Neutrophil (primary cell): ENCODE data around the gene CIAO1.
A peak's percentile ranks its signal among the peaks of the same experiment; 100 is the strongest.
"Not testable (repeated sequence)": the region's sequence is repeated elsewhere in the genome, so short reads cannot be mapped to it uniquely, and the experiment has no call there.

ENCODE experiments used
- H3K27ac ChIP-seq: fragments of 200-600 bp; sonication (generic); 2 replicates; pipeline ENCODE4 v1.5.1; 2016; ENCODE audit warnings: mild to moderate bottlenecking, moderate library complexity
- H3K27me3 ChIP-seq: fragments of 200-600 bp; sonication (generic); 2 replicates; pipeline ENCODE4 v1.6.0; 2016; ENCODE audit warnings: mild to moderate bottlenecking
- H3K36me3 ChIP-seq: fragments of 200-600 bp; sonication (generic); 2 replicates; pipeline ENCODE4 v1.5.1; 2017
- H3K4me1 ChIP-seq, 2 experiments: fragments of 200-600 bp in 1 of 2; sonication (generic) in 1 of 2; 1 replicate in 1 of 2; 2 replicates in 1 of 2; pipeline versions ENCODE4 v1.5.1 to v1.6.1; 2013 to 2016; ENCODE audit warnings: low read depth in 1 of 2, low read length in 1 of 2, mild to moderate bottlenecking in 1 of 2, moderate library complexity in 1 of 2; ENCODE audit not compliant: control insufficient read depth in 1 of 2, insufficient read depth in 1 of 2
- H3K4me3 ChIP-seq, 2 experiments: fragments of 200-600 bp in 1 of 2; sonication (generic) in 1 of 2; 1 replicate in 1 of 2; 2 replicates in 1 of 2; pipeline ENCODE4 v1.5.1; 2013 to 2016; ENCODE audit warnings: low read depth in 1 of 2, low read length in 1 of 2, mild to moderate bottlenecking in 1 of 2, moderate library complexity in 1 of 2
- H3K9me3 ChIP-seq: fragments of 200-600 bp; sonication (generic); 2 replicates; pipeline ENCODE4 v1.5.1; 2016
- TF ChIP-seq, protein P1 (sequence below): fragments of 200-600 bp; sonication (generic); IDR thresholded peaks from 2 replicates; pipeline ENCODE4 v1.5.1; 2016; ENCODE audit warnings: antibody characterized with exemption

Gene CIAO1

GRCh38 chr2:96256611-96257113, 9.4 kb upstream of the CIAO1 start:
- H3K36me3 ChIP-seq: peaks cover 61% of the 10 kb centered on the region
- no peaks in the 10 kb centered on the region for H3K27me3 ChIP-seq
- H3K27ac ChIP-seq: peak overlapping the region; percentile 96
- no peaks in the 10 kb centered on the region for H3K9me3 ChIP-seq
- peak overlapping the region; percentile 54 to 59 for H3K4me3 ChIP-seq
- TF ChIP-seq, protein P1, sequence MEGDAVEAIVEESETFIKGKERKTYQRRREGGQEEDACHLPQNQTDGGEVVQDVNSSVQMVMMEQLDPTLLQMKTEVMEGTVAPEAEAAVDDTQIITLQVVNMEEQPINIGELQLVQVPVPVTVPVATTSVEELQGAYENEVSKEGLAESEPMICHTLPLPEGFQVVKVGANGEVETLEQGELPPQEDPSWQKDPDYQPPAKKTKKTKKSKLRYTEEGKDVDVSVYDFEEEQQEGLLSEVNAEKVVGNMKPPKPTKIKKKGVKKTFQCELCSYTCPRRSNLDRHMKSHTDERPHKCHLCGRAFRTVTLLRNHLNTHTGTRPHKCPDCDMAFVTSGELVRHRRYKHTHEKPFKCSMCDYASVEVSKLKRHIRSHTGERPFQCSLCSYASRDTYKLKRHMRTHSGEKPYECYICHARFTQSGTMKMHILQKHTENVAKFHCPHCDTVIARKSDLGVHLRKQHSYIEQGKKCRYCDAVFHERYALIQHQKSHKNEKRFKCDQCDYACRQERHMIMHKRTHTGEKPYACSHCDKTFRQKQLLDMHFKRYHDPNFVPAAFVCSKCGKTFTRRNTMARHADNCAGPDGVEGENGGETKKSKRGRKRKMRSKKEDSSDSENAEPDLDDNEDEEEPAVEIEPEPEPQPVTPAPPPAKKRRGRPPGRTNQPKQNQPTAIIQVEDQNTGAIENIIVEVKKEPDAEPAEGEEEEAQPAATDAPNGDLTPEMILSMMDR: no peak
- H3K4me1 ChIP-seq: peaks cover 69 to 76% of the 10 kb centered on the region in 2 experiments

DNA sequence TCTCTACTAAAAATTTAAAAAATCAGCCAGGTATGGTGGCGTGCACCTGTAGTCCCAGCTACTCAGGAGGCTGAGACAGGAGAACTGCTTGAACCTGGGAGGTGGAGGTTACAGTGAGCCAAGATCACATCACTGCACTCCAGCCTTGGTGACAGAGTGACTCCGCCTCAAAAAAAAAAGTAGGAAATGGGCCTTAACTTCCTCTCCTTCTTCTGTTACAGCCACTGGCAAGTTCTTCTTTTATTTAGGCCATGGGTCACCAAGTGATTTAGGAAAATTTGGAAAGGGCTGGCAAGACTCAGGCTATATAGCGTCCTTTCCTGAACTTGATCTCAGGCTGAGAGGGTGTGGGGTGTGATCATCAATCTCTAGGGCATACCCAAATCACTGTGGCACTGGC, 8.3 kb upstream of the CIAO1 start:
- H3K27me3 ChIP-seq, H3K9me3 ChIP-seq: not testable (repeated sequence)
- Histone ChIP-seq H3K27ac (peak overlapping the region; percentile 96), H3K36me3 (peaks cover 60% of the 10 kb centered on the region), H3K4me3 (peak overlapping the region; percentile 44 to 59), H3K4me1 (peaks cover 76 to 86% of the 10 kb centered on the region in 2 experiments)

GRCh38 chr2:96258166-96259022, 7.6 kb upstream of the CIAO1 start:
- Histone ChIP-seq H3K27ac (peak overlapping the region; percentile 96), H3K9me3 (no peaks in the 10 kb centered on the region), H3K4me1 (peaks cover 78 to 90% of the 10 kb centered on the region in 2 experiments), H3K4me3 (peak overlapping the region; percentile 44 to 59), H3K36me3 (peaks cover 59% of the 10 kb centered on the region), H3K27me3 (no peaks in the 10 kb centered on the region)
- TF ChIP-seq, protein P1: no peak

DNA sequence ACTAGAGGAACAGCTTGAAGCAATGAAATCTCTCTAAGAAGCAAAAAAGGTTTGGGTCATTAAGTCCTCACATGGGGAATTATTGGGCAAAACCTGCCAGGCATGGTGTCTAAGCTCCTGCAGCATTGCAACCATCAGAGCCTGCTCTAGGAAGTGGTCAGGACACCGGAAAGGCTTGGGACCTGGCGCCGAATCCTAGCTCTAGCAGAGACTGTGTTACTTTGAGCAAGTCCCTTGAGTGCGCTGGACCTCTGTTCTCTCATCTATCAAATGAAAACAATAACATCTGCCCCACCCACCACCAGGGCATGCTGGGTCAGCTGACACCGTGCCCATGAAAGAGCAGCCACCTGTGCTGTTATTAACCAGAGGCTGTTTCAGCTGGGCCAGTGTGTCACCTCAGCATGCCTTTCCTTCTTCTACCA, 6.5 kb upstream of the CIAO1 start:
- H3K27me3 ChIP-seq: no peaks in the 10 kb centered on the region
- H3K4me3 ChIP-seq: peak overlapping the region in 1 of 2 experiments; percentile 59
- H3K36me3 ChIP-seq: peaks cover 59% of the 10 kb centered on the region
- TF ChIP-seq, protein P1: no peak
- no peaks in the 10 kb centered on the region for H3K9me3 ChIP-seq
- H3K27ac ChIP-seq: peak overlapping the region; percentile 96
- peaks cover 89 to 95% of the 10 kb centered on the region in 2 experiments for H3K4me1 ChIP-seq

DNA sequence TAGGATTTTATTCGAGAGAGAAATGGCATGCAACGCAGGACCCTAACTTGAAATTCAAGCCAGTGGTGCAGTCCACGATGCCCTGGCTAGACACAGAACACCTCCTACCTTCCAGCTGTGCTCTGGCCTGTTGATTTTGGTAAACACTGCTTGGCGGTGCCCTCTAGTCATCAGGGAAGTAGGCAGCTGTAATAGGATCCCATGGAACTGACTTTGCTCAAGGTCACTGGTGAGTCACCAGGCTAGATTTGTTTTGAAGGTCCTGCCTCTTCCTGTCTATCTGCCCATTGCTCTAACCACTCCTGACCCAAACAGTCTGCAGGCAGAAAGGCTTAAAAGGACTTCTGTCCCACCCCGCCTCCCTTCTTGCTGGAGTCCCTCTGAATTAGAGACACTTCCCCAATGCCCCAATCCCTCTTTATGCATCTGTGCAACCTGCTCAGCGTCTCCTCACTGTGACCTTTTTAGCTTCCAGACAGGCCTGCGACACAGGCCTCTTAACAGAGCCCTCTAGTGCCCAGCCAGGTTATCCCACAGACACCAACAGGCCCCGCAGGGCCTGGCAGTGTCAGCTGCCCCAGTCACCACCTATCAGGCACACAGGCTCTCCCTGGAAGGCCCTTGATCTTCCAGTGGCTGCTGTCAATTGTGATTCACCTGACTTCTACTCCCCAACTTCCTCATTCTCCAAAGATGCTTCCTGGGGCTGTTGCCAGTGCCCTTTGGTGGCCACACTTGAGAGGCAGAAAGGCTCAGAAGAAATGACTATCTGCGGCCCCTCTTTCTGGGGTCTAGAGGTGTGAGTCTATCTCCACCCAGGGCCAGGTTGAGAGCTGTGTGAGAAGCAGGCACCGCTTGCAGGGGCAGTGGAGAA, 5.4 kb upstream of the CIAO1 start:
- H3K4me3 ChIP-seq: peak overlapping the region; percentile 3 to 59

More for the DNA sequence above, 5.4 kb upstream of the CIAO1 start:
- Histone ChIP-seq H3K9me3 (no peaks in the 10 kb centered on the region), H3K27me3 (no peaks in the 10 kb centered on the region), H3K4me1 (peaks cover 86 to 91% of the 10 kb centered on the region in 2 experiments), H3K36me3 (peaks cover 53% of the 10 kb centered on the region), H3K27ac (peak overlapping the region; percentile 96)
- TF ChIP-seq, protein P1: peak; percentile 16
